Measurements from ENCODE around the gene CCM2.

CCM2 gene

DNA sequence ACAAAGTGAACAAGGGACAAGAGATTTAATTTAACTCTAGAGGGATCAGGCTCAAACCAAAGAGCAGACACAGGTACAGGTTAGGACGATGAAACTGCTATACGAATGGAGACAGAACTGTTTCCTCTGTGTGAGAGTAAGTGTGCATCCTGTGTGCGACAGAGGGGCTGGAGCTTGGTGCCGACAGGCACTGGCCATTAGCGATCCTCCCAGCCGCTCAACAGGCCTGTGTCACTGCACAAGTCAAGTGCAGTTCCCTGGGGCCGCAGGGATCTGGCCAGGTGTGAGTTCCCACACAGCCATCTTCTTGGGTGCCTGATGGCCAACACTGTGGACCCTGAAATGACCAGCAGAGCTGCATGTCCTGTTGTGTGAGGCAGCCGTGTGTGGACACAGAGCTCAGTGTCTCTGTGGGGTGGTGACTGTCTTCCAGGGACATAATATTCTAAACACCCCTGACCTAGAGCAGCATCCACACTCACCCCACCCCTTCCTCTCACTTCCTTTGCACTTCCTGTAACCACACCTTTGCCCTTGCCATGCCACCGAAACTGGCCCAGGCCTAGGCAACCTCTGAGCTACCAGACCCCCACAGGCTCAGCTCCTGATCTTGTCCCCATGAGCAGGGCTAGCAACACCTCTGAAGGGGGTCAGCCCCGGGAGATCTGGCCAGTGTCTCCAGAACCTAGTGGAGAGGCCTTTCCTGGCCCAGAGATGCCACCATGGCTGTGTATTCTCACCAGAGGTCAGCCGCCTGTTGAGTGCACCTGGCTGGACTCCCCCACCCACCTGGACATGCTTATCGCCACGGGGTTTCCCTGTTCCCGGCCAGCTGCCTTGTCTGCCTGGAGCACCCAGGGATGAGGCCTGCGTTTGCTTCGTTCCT lies 123.2 kb downstream of the CCM2 start:
- Histone ChIP-seq H3K36me3 (ENCODE audit: control insufficient read depth, low read depth, low read length) (no peaks in the 10 kb centered on the region), H3K9ac (ENCODE audit: low read length) (no peak overlapping the region), H3K27ac (ENCODE audit: low read length) (no peak overlapping the region), H3K9me3 (ENCODE audit: control insufficient read depth, low read depth, low read length) (no peaks in the 10 kb centered on the region), H3K4me1 (ENCODE audit: control insufficient read depth, low read depth, low read length) (peaks cover 13% of the 10 kb centered on the region), H3K4me3 (ENCODE audit: low read length) (no peak overlapping the region), H3K27me3 (ENCODE audit: control insufficient read depth, insufficient read depth, low read length) (no peaks in the 10 kb centered on the region)

DNA sequence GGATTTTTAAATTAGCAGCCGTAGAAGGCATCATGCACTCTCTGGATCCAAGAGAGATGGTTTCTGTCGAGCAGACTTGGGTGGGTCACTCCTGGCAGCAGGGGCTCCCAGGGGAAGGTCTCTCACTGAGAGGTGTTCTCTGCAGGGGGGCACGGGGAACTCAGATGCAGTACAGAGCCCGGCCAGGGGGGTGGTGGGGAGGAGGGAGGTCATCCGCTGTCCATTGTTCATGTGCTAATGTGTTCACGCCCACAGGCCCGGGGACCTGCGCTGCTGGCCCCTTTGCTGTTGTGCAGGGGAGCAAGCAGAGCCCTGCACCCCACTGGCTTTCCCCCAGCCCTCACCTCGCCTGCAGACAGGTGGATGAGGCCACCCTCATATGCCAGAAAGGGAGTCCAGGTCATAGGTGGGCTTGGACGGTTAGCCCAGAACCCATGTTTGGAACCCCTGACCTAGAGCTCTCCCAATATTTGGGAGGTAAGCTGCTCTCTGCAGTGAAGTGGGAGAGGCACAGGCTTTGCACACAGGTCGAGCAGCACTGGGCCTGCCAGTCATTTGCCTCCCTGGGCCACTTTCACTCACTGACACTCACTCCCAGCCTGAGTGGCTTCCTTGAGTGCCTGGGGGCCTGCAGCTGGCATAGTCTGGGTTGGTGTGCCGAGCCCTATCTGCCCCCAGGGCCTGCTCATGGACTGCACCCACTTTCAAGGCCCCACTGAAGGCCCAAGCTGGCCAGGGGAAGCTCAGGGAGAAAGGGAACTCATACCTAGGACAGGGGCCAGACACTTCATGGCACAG lies 124.1 kb downstream of the CCM2 start:
- H3K4me1 ChIP-seq (ENCODE audit: control insufficient read depth, low read depth, low read length), result peaks cover 13% of the 10 kb centered on the region
- no peak overlapping the region for H3K27ac ChIP-seq (ENCODE audit: low read length)

DNA sequence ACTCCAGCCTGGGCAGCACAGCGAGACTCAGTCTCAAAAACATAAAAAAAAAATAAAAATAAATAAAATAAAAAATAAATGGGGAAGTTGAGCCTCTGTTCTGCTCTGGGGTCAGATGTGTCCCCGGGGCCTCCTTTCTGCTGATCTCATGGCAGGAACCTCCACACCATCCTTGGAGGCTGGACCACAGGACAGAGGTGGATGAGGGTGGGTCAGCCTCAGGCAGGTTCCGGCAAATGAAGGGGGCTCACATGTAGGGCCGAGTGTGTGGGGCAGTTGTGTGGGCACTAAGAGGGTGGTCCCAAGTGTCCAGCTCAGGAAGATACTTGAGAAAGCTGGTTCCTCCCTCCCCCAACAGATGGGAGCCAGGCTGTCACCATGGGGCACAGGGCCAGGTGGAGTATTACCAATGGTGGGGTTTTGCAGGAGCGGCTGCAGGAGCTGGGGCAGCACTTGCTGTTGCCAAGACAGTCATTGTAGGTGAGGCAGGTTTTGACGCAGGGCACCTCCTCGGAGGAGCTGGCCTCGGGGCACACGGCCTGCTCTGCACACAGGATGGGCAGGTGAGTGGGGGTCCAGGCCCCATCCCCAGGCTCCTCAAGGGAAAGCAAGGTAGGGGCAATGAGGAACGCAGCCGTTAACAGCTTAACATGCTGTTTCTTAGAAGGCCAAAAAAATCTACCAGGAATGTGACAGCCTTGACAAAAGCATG lies 125.3 kb downstream of the CCM2 start:
- Histone ChIP-seq H3K9me3 (ENCODE audit: control insufficient read depth, low read depth, low read length) (no peaks in the 10 kb centered on the region), H3K27ac (ENCODE audit: low read length) (no peak overlapping the region), H3K9ac (ENCODE audit: low read length) (no peak overlapping the region), H3K36me3 (ENCODE audit: control insufficient read depth, low read depth, low read length) (no peaks in the 10 kb centered on the region), H3K27me3 (ENCODE audit: control insufficient read depth, insufficient read depth, low read length) (no peaks in the 10 kb centered on the region), H3K4me3 (ENCODE audit: low read length) (no peak overlapping the region), H3K4me1 (ENCODE audit: control insufficient read depth, low read depth, low read length) (peaks cover 13% of the 10 kb centered on the region)

More for the DNA sequence above, 124.1 kb downstream of the CCM2 start:
- Histone ChIP-seq H3K9me3 (ENCODE audit: control insufficient read depth, low read depth, low read length) (no peaks in the 10 kb centered on the region), H3K4me3 (ENCODE audit: low read length) (no peak overlapping the region), H3K36me3 (ENCODE audit: control insufficient read depth, low read depth, low read length) (no peaks in the 10 kb centered on the region), H3K9ac (ENCODE audit: low read length) (no peak overlapping the region), H3K27me3 (ENCODE audit: control insufficient read depth, insufficient read depth, low read length) (no peaks in the 10 kb centered on the region)
